PC-3 (cell line): ENCODE data around the gene CHRNB2. TPM values are rescaled to one million over a fixed set of nuclear protein-coding genes. Genes with fewer than 3 reads are reported as not detected.
A peak's percentile ranks its signal among the peaks of the same experiment; 100 is the strongest.

Experiments used
- ATAC-seq: fragments of 200-7000 bp; cut with Tn5 transposase; 2 replicates; pipeline ENCODE4 v1.9.1; 2020; ENCODE audit warnings: mild to moderate bottlenecking, moderate library complexity
- BruUV-seq: library from RNA; stranded (reverse); fragments of 400-500 nt; replicated peaks from 2 replicates; lab custom pipeline; 2021; lab: Mats Ljungman, UMichigan
- CTCF ChIA-PET: fragments of 300-600 bp; sonication (Branson Sonifier 250); formaldehyde crosslinking; loops from one replicate; lab custom pipeline; 2022; ENCODE audit warnings: antibody characterized with exemption; lab: Charles Lee
- POLR2A ChIA-PET: fragments of 300-600 bp; sonication (Branson Sonifier 250); formaldehyde crosslinking; loops from one replicate; lab custom pipeline; 2022; ENCODE audit warnings: antibody characterized with exemption; ENCODE audit not compliant: unreplicated experiment; lab: Charles Lee
- DNase-seq: peaks from one replicate; pipeline ENCODE4 v3.0.0-alpha.2; 2015
- H2AFZ ChIP-seq: fragments of 300-600 bp; sonication (generic); 2 replicates; pipeline ENCODE4 v1.6.0; 2016; ENCODE audit warnings: antibody characterized with exemption, low read length
- H3F3A ChIP-seq: fragments of 300-600 bp; sonication (generic); one replicate; pipeline ENCODE4 v1.6.0; 2017; ENCODE audit warnings: antibody characterized with exemption, low read length, control low read depth, mild to moderate bottlenecking; ENCODE audit not compliant: unreplicated experiment
- H3K27ac ChIP-seq: fragments of 300-600 bp; sonication (generic); 2 replicates; pipeline ENCODE4 v1.5.1; 2016; ENCODE audit warnings: mild to moderate bottlenecking, low read length
- H3K27me3 ChIP-seq: fragments of 300-600 bp; sonication (generic); 2 replicates; pipeline ENCODE4 v1.6.1; 2016; ENCODE audit warnings: low read length, mixed read lengths
- H3K36me3 ChIP-seq: fragments of 300-600 bp; sonication (generic); 2 replicates; pipeline ENCODE4 v1.6.1; 2016; ENCODE audit warnings: low read depth, mixed run types, low read length, mixed read lengths
- H3K4me1 ChIP-seq: fragments of 300-600 bp; sonication (generic); 2 replicates; pipeline ENCODE4 v1.5.1; 2016; ENCODE audit warnings: low read length; ENCODE audit not compliant: insufficient read depth
- H3K4me2 ChIP-seq: fragments of 300-600 bp; sonication (generic); 2 replicates; pipeline ENCODE4 v1.6.0; 2016; ENCODE audit warnings: low read length
- H3K4me3 ChIP-seq: fragments of 300-600 bp; sonication (generic); 2 replicates; pipeline ENCODE4 v1.5.1; 2016; ENCODE audit warnings: mild to moderate bottlenecking, low read length, mixed read lengths
- H3K79me2 ChIP-seq: fragments of 300-600 bp; sonication (generic); 2 replicates; pipeline ENCODE4 v1.6.1; 2017; ENCODE audit warnings: low read length, mixed read lengths
- H3K9ac ChIP-seq: fragments of 300-600 bp; sonication (generic); 2 replicates; pipeline ENCODE4 v1.6.0; 2016; ENCODE audit warnings: mild to moderate bottlenecking, low read length
- H3K9me2 ChIP-seq: fragments of 300-600 bp; sonication (generic); replicated peaks from 2 replicates; pipeline ENCODE4 v1.6.1; 2016; ENCODE audit warnings: mixed run types, low read length, mixed read lengths
- H3K9me3 ChIP-seq: fragments of 300-600 bp; sonication (generic); 2 replicates; pipeline ENCODE4 v1.6.1; 2016; ENCODE audit warnings: low read length, mixed read lengths
- H4K20me1 ChIP-seq: fragments of 300-600 bp; sonication (generic); 2 replicates; pipeline ENCODE4 v1.6.1; 2016; ENCODE audit warnings: low read length, mixed read lengths
- CTCF ChIP-seq: fragments of 300-600 bp; sonication (generic); conservative IDR thresholded peaks from 2 replicates; pipeline ENCODE4 v1.5.1; 2017; ENCODE audit warnings: antibody characterized with exemption, low read depth, mild to moderate bottlenecking, low read length
- EZH2 ChIP-seq: fragments of 300-600 bp; sonication (generic); IDR thresholded peaks from one replicate; pipeline ENCODE4 v1.6.1; 2017; ENCODE audit warnings: antibody characterized with exemption, mild to moderate bottlenecking, low read length; ENCODE audit not compliant: unreplicated experiment
- EZH2phosphoT487 ChIP-seq: fragments of 300-600 bp; sonication (generic); IDR thresholded peaks from 2 replicates; pipeline ENCODE4 v1.6.1; 2018; ENCODE audit warnings: mild to moderate bottlenecking, antibody characterized with exemption, low read length, borderline replicate concordance
- intact Hi-C: fragments of 100-400 bp; cut with micrococcal nuclease; formaldehyde crosslinking; loops from 2 replicates; pipeline ENCODE4 v1.9.0; 2023
- total RNA-seq: library from RNA; depleted of rRNA; stranded (reverse); fragments of >200 nt; gene quantifications from 2 replicates; pipeline ENCODE4 v1.2.3, GENCODE V29; 2014

The CHRNB2 gene
- total RNA-seq, 1 experiment from 2014 or later = not detected

GRCh38 chr1:154559466-154560044, 8.0 kb upstream of the CHRNB2 start:
- peak; percentile 64 for ATAC-seq
- H3F3A ChIP-seq = no peaks in the 10 kb centered on the region
- peak overlapping the region; percentile 75 for H3K9ac ChIP-seq
- TF ChIP-seq EZH2phosphoT487 (no peak), CTCF (peak; percentile 99), EZH2 (no peak)
- H4K20me1 ChIP-seq = peaks cover 10% of the 10 kb centered on the region; the same call in 1 of the 2 replicates
- H3K4me1 ChIP-seq = peaks cover 24% of the 10 kb centered on the region
- no peaks in the 10 kb centered on the region for H3K9me3 ChIP-seq
- H3K36me3 ChIP-seq = peaks cover 15% of the 10 kb centered on the region
- BruUV-seq = no TSS peak
- H3K9me2 ChIP-seq = no peaks in the 10 kb centered on the region
- no peaks in the 10 kb centered on the region for H3K27me3 ChIP-seq
- peak overlapping the region; percentile 64 for H3K4me3 ChIP-seq
- ChIA-PET POLR2A (interaction anchor here (0.5 to 0.7 kb wide), 4 partner anchors 233 to 827 kb away, joined by 3 to 11 read pairs (median 6); no protein-coding TSS in a partner anchor), CTCF (interaction anchor here (0.6 to 1.5 kb wide), 15 partner anchors 8 to 526 kb away, joined by 3 to 7 read pairs (median 4); partner anchors contain the start of gene CHRNB2)
- intact Hi-C loops = loop anchor here (1.0 to 5.0 kb wide), 7 partner anchors 49 to 377 kb away; partner anchors contain the start of genes ADAR, IL6R and PMVK
- peak overlapping the region; percentile 94 for H2AFZ ChIP-seq
- H3K27ac ChIP-seq = peak overlapping the region; percentile 74
- H3K4me2 ChIP-seq = peak overlapping the region; percentile 82
- peaks cover 37% of the 10 kb centered on the region for H3K79me2 ChIP-seq
- peak; percentile 95 for DNase-seq

DNA sequence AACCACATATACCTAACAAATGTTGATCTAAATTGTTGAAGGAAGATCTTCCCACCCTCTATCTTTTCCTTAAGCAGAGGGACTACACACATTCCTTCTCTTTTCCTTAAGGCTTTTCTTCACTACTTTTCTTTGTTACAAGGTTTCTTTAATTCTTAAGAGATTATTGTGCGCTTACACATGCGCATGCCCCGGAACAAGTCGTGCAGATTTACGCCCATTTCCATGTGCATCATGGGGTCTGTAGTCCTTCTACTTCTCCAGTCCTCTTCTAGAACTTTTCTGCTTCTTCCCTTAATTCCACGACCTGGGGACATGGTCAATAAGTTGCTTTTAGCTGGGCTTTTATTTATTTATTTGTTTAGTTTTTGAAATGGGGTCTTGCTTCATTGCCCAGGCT, 1.7 kb upstream of the CHRNB2 start:
- Histone ChIP-seq H3K27me3 (peaks cover 26% of the 10 kb centered on the region), H3K4me3 (no peak overlapping the region), H3K79me2 (no peaks in the 10 kb centered on the region), H3K9me2 (no peaks in the 10 kb centered on the region; the same call in 1 of the 2 replicates), H3F3A (no peaks in the 10 kb centered on the region), H3K9ac (no peak overlapping the region), H3K9me3 (no peaks in the 10 kb centered on the region), H3K4me2 (no peak overlapping the region), H2AFZ (no peak overlapping the region), H3K4me1 (no peaks in the 10 kb centered on the region), H3K36me3 (no peaks in the 10 kb centered on the region), H4K20me1 (no peaks in the 10 kb centered on the region), H3K27ac (no peak overlapping the region)
- BruUV-seq = no TSS peak
- TF ChIP-seq EZH2phosphoT487 = no peak
- TF ChIP-seq EZH2 = no peak
- no peak for TF ChIP-seq CTCF
- CTCF ChIA-PET = no interaction called here
- intact Hi-C loops = no loop called here
- DNase-seq (no peak), ATAC-seq (no peak)
- POLR2A ChIA-PET = no interaction called here

DNA sequence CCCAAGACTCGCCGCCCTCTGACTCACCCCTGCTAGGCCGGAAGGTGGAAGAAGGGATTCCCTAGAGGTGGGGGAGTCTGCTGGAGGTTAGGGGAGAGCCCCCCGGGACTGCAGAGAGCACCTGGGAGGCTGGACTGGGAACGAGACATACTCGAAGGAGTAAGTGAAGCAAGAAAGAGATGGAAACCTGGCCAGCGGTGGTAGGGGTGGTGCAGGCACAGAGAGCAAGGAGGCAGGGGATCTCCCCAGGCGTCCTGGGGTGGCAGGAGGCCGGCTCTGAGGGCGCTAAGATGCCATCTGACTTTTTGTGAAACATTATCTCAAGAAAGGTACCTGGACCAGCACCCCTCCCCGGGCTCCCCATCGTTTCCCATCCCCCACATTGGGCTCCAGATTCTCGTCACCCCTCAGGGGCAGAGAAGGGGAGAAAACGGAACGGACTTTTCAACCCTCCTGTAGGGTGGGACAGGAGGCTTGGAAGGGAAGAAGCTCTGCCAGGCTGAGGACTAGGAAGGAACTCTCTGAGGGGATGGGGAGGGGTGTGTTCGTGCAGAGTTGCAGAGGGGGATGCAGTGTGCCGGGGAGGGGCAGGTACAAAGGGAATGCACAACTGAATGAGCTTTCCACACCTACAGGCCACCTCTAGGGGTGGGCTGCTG, 708 bp downstream of the CHRNB2 start:
- no peaks in the 10 kb centered on the region for H3K4me1 ChIP-seq
- H2AFZ ChIP-seq = no peak overlapping the region
- no peak for TF ChIP-seq EZH2
- H3K79me2 ChIP-seq = no peaks in the 10 kb centered on the region
- no peaks in the 10 kb centered on the region for H4K20me1 ChIP-seq
- H3K9me2 ChIP-seq = no peaks in the 10 kb centered on the region; the same call in 1 of the 2 replicates
- DNase-seq = no peak
- no peaks in the 10 kb centered on the region for H3K36me3 ChIP-seq
- H3K4me2 ChIP-seq = peak overlapping the region; percentile 25; the same call in 1 of the 2 replicates
- BruUV-seq = no TSS peak
- no peak overlapping the region for H3K27ac ChIP-seq
- ATAC-seq = peak; percentile 16; the same call in 1 of the 2 replicates
- ChIA-PET CTCF (interaction anchor here (1.2 kb wide), 1 partner anchor 9 kb away, joined by 5 read pairs; no protein-coding TSS in a partner anchor), POLR2A (no interaction called here)
- H3K27me3 ChIP-seq = peaks cover 26% of the 10 kb centered on the region
- intact Hi-C loops = no loop called here
- no peak overlapping the region for H3K9ac ChIP-seq
- no peaks in the 10 kb centered on the region for H3F3A ChIP-seq
- H3K9me3 ChIP-seq = no peaks in the 10 kb centered on the region
- H3K4me3 ChIP-seq = no peak overlapping the region
